NCI-H774 (cell line): Measurements from ENCODE around the gene GPER1.
"Not testable (repeated sequence)": the region's sequence is repeated elsewhere in the genome, so short reads cannot be mapped to it uniquely, and the experiment has no call there.

Source experiments
- DNase-seq: peaks from one replicate; lab custom pipeline; 2025; lab: John Stamatoyannopoulos, UW

GPER1 gene

GRCh38 chr7:1103789-1104515 is 16.0 kb downstream of the GPER1 start:
- DNase-seq = no peak

GRCh38 chr7:1104516-1105179 is 16.7 kb downstream of the GPER1 start:
- no peak for DNase-seq

- no peak for DNase-seq
These were observed 17.3 kb downstream of the GPER1 start for GRCh38 chr7:1105189-1105588.

- no peak for DNase-seq
These were observed 18.3 kb downstream of the GPER1 start for GRCh38 chr7:1106063-1106792.

GRCh38 chr7:1106793-1107421 is 19.0 kb downstream of the GPER1 start:
- DNase-seq = no peak

GRCh38 chr7:1108264-1108920 is 20.5 kb downstream of the GPER1 start:
- no peak for DNase-seq

GRCh38 chr7:1109581-1110310 is 21.8 kb downstream of the GPER1 start:
- DNase-seq = no peak

GRCh38 chr7:1110358-1110757 is 22.4 kb downstream of the GPER1 start:
- DNase-seq = no peak

- DNase-seq = no peak
These were observed 23.2 kb downstream of the GPER1 start for GRCh38 chr7:1111156-1111555.

- no peak for DNase-seq
These were observed 24.2 kb downstream of the GPER1 start for GRCh38 chr7:1112109-1112508.

GRCh38 chr7:1112625-1113547 is 25.0 kb downstream of the GPER1 start:
- DNase-seq = no peak

- DNase-seq = no peak
These were observed 25.6 kb downstream of the GPER1 start for GRCh38 chr7:1113548-1113885.

GRCh38 chr7:1114088-1114487 is 26.2 kb downstream of the GPER1 start:
- no peak for DNase-seq

- no peak for DNase-seq
These were observed 26.6 kb downstream of the GPER1 start for GRCh38 chr7:1114505-1114904.

- not testable (repeated sequence) for DNase-seq
These were observed 27.5 kb downstream of the GPER1 start for GRCh38 chr7:1115171-1116045.

- not testable (repeated sequence) for DNase-seq
These were observed 28.6 kb downstream of the GPER1 start for GRCh38 chr7:1116383-1117008.

- DNase-seq = no peak
These were observed 29.5 kb downstream of the GPER1 start for GRCh38 chr7:1117321-1117928.

- DNase-seq = no peak
These were observed 31.3 kb downstream of the GPER1 start for GRCh38 chr7:1119201-1119600.
